Thyroid gland (tissue), 4 donors: ENCODE data around the gene AFAP1.

Source experiments
- CTCF ChIP-seq, 6 experiments: fragments of 200-600 bp in 3 of 6; fragments of 450-650 bp in 3 of 6; sonication (generic) in 3 of 6; IDR thresholded peaks; one replicate each; pipeline ENCODE4 v1.5.1; 2016 to 2019; ENCODE audit warnings: antibody characterized with exemption in 6 of 6, mild to moderate bottlenecking in 2 of 6, inconsistent platforms in 1 of 6, moderate library complexity in 1 of 6
- POLR2A ChIP-seq, 2 donors: fragments of 450-650 bp; IDR thresholded peaks; one replicate each; pipeline ENCODE4 v1.6.1; 2017; ENCODE audit warnings: antibody characterized with exemption in 2 of 2, mild to moderate bottlenecking in 2 of 2, moderate library complexity in 1 of 2

- TF ChIP-seq CTCF (IDR thresholded peaks at IDR 0.05) (peak in 1 of 6 experiments; percentile 7), POLR2A (IDR thresholded peaks at IDR 0.05) (peak in 1 of 2 donors; percentile 41)
Measured at GRCh38 chr4:7788694-7789425, 150.8 kb downstream of the AFAP1 start.
